Stimulated activated naive CD8-positive, alpha-beta T cell treated with anti-CD3 and anti-CD28 coated beads, Interleukin-15, Interleukin-2, amounts not matched to agents 100 U/mL and 50 U/mL, for 24 hours (primary cell): Measurements from ENCODE around the gene ACTL6A.

Experiments used
- ATAC-seq: fragments of 150-1000 bp; cut with Tn5 transposase; one replicate; pipeline ENCODE4 v1.10.0; 2021
- DNase-seq: peaks from one replicate; pipeline ENCODE4 v3.0.0; 2021

The ACTL6A gene

DNA sequence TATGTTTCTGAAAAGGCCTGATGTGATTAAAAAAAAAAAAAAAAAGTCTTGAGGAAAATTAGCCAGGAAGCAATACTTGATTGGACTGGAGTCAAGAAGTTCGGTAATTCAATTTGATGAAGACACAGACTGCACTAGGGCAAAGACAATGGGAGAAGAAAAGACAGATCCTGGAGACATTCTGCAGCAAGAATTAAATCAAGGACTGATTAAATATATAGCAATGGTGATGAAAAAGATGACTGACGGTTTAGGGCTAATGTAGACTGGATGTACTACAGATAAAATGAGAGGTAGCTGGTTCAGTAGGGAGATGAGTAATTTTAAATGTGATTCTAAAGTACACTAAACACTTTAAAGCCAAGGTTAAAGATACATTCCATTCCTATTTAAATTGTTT is 27.9 kb downstream of the ACTL6A start:
- ATAC-seq, result no peak
- DNase-seq, result no peak

DNA sequence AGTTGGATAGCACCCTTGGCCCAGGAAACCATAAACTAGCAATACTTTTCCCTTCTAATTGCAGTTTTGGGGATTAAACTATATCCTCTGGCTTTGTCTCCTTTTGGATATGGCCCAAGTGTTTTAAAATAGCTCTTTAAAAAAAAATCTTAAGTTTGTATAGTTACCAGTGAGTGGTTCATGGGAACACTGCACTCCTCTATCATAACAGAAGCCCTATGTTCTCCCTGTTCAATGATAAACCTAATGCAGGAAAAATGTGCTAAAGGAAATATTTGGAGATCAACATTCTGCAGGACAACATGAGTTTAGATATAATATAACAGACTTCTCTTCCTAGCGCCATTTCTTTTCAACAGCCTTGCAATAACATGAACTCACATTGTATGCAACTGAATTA is 28.6 kb downstream of the ACTL6A start:
- DNase-seq (no peak), ATAC-seq (no peak)

DNA sequence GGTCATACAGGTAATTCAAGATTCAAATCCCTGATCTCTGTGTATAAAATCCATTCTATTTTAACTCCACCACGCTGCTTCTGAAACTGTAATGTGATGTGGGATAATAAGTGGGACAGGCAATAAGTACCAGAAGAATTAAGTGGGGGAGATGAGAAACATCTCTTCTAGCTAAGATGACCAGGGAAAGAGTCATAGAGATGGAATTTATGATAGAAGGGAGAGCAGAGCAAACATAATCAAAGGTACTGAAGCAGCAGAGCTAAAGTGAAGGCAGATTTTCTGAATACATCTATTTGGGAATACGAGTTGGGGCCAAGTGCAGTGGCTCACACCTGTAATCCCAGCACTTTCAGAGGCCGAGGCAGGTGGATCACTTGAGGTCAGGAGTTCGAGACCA is 36.8 kb downstream of the ACTL6A start:
- ATAC-seq (no peak), DNase-seq (no peak)

DNA sequence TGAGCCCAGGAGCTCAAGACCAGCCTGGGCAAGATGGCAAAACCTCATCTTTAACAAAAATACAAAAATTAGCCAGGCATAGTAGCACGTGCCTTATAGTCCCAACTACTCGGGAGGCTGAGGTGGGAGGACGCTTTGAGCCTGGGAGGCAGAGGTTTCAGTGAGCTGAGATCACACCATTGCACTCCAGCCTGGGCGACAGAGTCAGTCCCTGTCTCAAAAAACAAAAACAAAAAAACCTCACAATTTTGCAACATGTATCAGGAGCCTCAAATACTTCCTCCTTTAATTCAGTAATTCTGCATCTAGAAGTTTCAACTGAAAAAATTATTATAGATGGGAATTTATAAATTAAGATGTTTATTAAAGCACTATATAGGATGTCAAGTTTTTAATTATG is 40.6 kb downstream of the ACTL6A start:
- no peak for DNase-seq
- ATAC-seq, result no peak

DNA sequence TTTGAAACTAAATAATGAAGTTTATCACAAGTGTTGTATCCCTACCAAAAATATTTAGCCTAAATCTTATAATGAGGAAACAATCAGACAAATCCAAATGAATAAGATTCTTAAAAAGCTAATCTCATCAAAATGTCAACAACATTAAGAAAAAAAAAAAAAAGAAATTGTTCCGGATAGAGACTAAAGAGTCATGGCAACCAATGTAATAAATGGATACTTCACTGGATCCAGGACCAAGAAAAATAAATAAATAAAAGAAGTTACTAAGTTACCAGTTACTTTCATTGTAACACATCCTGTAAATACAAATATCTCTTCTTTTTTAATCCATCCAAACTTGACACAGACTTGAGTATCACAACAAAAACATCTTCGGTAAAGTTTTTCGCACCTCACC is 41.1 kb downstream of the ACTL6A start:
- DNase-seq (no peak), ATAC-seq (no peak)

DNA sequence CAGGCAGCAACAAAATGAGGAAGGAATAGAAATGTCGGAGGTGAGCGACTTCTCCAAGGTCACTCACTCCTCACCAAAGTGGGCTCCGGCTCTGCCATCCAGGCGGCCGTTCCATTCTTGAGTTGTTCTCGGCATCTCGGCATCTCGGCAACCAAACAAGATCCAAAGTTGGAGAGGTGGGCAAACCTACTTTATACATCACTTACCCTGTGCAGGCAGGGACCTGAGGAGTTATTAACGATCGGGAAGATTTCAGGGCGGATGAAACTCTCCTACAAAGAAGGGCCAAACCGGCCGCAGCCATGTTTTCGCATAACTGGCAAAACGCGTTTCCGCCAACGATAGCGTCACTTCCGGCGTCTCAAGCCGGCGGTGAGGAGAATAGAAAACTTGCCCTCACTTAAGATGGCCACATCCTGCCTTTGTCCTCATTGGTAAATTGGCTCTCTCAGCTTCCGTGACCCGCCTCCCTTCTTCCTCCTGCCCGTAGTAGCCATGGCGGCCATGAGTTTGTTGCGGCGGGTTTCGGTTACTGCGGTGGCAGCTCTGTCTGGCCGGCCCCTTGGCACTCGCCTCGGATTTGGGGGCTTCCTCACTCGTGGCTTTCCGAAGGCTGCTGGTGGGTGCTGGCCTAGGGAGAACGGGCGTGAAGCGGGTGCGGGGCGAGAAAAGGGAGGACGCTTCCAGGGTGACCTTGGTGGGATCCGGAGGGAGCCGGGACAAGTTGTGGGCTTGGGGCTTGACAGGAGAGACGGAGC is 41.8 kb downstream of the ACTL6A start, which contains the start of the genes MRPL47 and NDUFB5:
MRPL47 (minus strand) TSS at position 318 of the 758 bp plus-strand sequence; CDS start at position 304, 14 bp downstream.
NDUFB5 (plus strand) TSS at position 474 of the 758 bp plus-strand sequence; CDS start at position 496, 22 bp downstream.
- DNase-seq (peak; percentile 91), ATAC-seq (peak; percentile 96)

DNA sequence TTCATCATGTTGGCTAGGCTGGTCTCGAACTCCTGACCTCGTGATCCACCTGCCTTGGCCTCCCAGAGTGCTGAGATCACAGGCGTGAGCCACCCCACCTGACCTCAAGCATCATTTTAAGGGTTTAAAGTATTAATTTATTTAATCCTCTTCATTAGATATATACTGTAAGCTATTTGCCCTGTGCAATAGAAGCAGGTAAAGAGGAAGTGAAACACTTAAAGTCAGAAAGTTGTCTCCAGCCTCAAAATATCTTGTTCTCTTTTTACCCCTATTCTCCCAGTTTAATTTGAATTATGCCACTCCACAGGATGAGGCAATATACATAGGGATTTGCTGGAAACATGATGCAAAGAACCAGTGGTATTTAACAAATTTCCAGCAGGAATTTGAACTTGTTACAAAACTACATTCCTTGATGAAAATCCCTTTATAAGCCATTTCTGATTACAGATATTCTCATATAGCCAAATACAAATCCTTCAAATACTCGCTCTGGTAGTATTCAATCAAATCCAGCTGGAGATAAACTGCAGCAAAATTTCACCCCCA is 43.9 kb downstream of the ACTL6A start:
- DNase-seq (no peak), ATAC-seq (no peak)

DNA sequence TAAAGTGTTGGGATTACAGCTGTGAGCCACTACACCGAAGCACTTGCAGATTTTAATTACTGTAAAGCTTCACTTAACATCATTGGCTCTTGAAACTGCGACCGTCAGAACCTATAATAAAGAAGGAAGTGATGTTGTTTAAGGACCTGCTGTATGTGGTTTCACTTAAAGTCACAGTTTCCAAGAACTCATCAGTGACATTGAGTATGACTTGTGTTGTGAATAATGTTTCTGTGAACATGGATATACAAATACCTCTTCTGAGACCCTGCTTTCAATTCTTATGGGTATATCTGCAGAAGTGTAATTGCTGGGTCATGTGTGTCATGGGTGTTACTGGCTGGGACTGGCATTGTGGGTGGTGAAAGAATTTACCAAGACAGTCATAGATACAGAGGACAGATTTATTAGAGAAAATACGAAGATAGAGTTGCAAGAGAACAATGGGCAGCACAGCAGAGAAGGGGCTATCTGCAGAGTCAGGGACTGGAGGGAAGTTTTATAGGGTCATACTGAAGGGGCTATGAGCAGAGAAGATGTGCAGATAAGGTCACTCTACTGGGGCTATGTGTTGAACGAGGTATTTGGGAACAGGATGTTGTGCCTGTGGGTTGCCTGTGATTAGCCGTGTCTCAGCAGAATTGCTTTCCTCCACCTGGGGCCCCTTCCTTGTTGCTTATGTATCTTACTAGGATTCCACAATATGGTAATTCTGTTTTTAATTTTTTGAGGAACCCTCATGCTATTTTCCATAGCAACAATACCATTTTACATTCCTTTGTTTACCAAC is 46.4 kb downstream of the ACTL6A start:
- no peak for DNase-seq
- peak; percentile 73 for ATAC-seq

DNA sequence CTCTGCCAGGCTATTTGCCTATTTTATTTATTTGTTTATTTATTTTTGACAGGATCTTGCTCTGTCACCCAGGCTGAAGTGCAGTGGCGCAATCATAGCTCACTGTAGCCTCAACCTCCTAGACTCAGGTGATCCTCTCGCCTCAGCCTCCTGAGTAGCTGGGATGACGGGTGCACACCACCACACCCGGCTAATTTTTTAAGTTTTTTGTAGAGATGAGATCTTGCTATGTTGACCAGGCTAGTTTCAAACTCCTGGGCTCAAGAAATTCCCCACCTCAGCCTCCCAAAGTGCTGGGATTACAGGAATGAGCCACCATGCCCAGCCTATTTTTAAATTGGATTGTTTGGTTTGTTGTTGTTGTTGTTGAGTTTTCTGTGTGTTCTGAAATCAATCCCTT is 47.3 kb downstream of the ACTL6A start:
- DNase-seq (no peak), ATAC-seq (no peak)

DNA sequence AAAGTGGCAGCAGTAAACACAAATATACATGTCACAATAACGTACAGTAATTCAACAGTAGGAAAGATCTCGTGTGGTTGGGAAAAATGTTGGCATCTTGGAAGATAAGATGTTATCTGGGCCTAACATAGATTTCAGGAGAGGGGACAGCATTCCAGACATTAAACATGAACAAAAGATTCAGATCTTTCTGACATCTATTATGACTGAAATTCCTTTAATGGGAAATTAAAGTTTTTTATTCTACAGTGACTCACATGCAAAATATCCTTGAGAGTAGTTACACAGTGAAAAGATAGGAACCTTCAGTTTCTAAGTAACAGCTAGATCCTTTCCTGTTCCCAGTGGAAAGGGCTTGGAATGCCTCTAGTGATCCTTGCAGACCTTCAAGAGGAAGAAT is 51.1 kb downstream of the ACTL6A start:
- no peak for DNase-seq
- no peak for ATAC-seq

DNA sequence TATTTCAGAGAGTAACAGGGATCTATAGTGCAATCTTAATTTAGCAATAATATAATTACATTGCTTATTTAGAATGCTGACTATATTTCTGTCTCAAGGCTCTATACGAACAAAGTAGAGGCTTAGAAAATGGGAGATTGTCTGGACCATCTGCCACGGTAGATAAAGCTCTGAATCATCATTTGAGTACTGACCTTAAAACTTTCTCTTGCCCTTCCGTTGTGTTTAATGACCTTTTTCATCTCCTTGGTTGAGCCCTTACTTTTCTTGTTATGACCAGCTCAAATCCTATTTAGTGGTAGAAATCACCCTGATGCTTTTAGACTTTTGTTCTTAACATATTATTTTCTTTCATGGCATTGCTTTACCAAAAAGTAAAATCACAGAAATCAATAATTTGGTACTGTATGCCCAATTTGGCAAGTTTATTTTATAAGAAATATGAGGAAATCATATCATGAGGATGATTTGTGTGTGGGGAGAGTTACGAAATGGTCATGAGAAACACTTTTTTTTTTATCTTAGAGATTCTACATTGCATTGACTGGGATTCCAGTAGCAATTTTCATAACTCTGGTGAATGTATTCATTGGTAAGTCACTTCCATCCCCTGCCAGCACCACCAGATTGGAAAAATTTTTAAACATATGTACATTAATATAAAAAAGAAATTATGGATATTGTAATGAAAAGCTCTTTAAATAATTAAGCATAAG is 52.9 kb downstream of the ACTL6A start:
- no peak for ATAC-seq
- DNase-seq, result no peak

DNA sequence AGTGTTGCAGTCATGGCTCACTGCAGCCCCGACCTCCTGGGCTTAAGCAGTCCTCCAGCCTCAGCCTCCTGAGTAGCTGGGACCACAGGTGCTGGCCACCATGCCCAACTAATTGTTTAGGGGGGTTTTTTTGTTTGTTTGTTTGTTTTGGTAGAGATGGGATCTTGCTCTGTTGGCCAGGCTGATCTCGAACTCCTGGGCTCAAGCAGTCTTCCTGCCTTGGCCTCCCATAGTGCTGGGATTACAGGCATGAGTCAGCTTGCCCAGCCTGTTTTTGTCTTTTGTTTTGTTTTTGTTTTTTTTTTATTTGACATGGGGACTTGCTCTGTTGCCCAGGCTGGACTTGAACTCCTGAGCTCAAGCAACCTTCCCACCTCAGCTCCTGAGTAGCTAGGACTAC is 59.3 kb downstream of the ACTL6A start:
- no peak for ATAC-seq

DNA sequence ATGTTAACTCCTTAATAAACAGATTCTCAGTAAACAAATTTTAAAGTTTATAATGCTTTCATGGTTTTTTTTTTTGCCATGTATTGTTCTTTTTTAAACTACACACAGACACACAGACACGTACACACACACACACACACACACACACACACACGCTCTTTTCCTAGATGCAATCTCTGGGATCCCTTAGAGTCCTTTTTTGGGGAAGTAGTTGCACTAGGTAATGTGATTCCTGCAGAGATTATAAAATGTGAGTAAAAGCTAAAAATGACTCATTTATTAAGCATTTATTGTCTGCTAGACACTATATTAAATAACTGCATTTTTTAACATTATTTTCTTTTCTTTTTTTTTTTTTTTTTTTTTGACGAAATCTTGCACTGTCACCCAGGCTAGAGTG is 61.7 kb downstream of the ACTL6A start:
- no peak for DNase-seq
- no peak for ATAC-seq

More for the DNA sequence above, 59.3 kb downstream of the ACTL6A start:
- DNase-seq, result no peak

DNA sequence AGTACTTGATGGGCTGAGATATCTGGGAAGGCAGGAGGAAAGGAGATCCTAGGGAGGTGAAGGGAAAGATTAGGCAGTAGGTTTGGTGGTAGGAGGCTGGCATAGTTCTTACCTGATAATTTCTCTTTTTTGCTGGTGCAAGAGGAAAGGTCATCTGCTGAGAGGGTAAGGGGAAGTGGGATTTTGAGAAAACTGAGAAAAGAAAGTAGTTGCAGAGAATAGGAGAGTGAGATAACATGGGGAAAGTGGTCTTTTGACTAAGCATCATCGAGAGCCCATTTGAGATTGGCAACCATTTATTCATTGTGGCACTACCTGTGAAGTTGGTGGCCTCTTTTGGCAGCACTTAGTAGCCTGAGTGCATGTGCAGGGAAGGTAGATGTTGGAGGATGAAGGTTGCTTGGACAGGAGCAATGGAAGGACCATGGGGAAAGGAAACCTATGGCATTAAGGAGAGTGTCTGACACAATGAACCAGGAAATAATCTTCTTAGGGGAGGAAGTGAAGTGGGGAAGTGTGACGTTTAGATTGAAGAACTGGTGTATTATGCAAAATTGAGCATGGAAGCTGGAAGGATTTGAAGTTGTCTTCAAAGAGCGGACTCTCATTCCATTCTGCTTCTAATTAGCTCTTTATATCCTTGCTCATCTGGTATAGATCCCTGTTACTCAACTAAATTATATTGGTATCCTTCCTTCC is 68.2 kb downstream of the ACTL6A start:
- ATAC-seq, result no peak

More for the DNA sequence above, 68.2 kb downstream of the ACTL6A start:
- DNase-seq, result no peak
